Activated naive CD4-positive, alpha-beta T cell treated with anti-CD3 and anti-CD28 coated beads, Interleukin-2, amount 10 ng/mL, durations not matched to agents 7 days and 5 days (primary cell): ENCODE measurements around the gene HAUS7.
A peak's percentile ranks its signal among the peaks of the same experiment; 100 is the strongest.

Experiments
- CTCF ChIA-PET: fragments of 350-600 bp; sonication (Branson Sonifier 250); formaldehyde crosslinking; loops from one replicate; lab custom pipeline; 2021; ENCODE audit warnings: antibody characterized with exemption; lab: Charles Lee
- DNase-seq: peaks from one replicate; pipeline ENCODE4 v3.0.0-alpha.2; 2020
- H3K27ac Mint-ChIP-seq: one replicate; pipeline ENCODE4 v1.8.0; 2021; ENCODE audit warnings: mild to moderate bottlenecking, moderate library complexity, mixed read lengths
- H3K27me3 Mint-ChIP-seq: one replicate; pipeline ENCODE4 v1.8.0; 2021; ENCODE audit warnings: mild to moderate bottlenecking, mixed read lengths
- H3K36me3 Mint-ChIP-seq: one replicate; pipeline ENCODE4 v1.8.0; 2021; ENCODE audit warnings: mixed read lengths
- H3K4me1 Mint-ChIP-seq: one replicate; pipeline ENCODE4 v1.8.0; 2021; ENCODE audit warnings: mixed read lengths
- H3K4me3 Mint-ChIP-seq: one replicate; pipeline ENCODE4 v1.8.0; 2021; ENCODE audit warnings: mild to moderate bottlenecking, moderate library complexity, mixed read lengths
- H3K9me3 Mint-ChIP-seq: one replicate; pipeline ENCODE4 v1.8.0; 2021; ENCODE audit warnings: mixed read lengths

The HAUS7 gene

GRCh38 chrX:153470411-153471363 is at the start of gene HAUS7:
Gene HAUS7, minus strand, starts transcription at chrX:153470576. Its CDS starts 19 bp downstream, at chrX:153470557.
- Mint-ChIP-seq H3K27ac (peak within 1 kb of the TSS; percentile 87), H3K27me3 (peaks cover 16% of the 10 kb centered on the region), H3K9me3 (no peaks in the 10 kb centered on the region), H3K4me1 (peaks cover 28% of the 10 kb centered on the region), H3K36me3 (no peaks in the 10 kb centered on the region), H3K4me3 (peak within 1 kb of the TSS; percentile 79)
- DNase-seq, result peak; percentile 90
- CTCF ChIA-PET, result interaction anchor here (0.6 to 5.2 kb wide), 10 partner anchors 9 to 497 kb away, joined by 3 to 39 read pairs (median 3); partner anchors contain the start of gene CCNQ

DNA sequence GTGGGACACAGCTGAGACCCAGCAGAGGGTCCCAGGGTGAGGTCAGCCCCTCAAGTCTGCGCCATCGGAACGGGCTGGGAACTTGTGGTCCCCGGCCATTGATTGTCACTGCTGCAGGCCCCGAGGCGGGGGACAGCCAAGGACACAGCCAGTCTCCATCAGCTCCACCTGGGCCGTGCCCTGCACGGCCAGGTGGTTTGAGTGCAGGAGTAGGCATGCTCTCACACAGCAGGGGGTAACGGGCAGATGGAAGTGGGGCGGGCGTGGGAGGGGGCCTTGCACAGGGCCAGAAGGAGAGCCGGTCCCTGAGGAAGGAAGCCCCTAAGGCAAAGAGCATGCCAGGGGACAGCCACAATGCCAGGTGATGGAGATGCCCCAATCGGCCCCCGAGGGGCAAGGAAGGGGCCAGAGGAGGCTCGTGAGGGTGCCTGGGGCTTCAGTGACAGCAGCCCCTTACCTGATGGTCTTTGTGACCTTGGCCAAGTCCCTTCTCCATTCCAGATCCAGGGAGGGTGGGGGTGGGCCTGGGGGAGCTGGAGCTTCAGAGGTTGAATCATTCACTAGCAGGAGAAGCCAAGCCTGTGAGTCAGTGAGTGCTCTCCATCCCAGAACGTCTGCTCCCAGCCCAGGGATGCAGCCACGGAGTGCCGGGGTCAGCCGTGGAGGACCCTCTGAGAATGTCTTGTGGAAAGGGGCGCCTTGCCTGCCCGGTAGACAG is 49.4 kb upstream of the HAUS7 start:
- Mint-ChIP-seq H3K9me3 (no peaks in the 10 kb centered on the region), H3K36me3 (no peaks in the 10 kb centered on the region), H3K27ac (no peak overlapping the region), H3K27me3 (peaks cover 80% of the 10 kb centered on the region), H3K4me3 (no peak overlapping the region), H3K4me1 (peaks cover 7% of the 10 kb centered on the region)
- CTCF ChIA-PET, result no interaction called here
- DNase-seq, result no peak

GRCh38 chrX:153517946-153518834 is 47.8 kb upstream of the HAUS7 start:
- H3K4me3 Mint-ChIP-seq, result no peak overlapping the region
- no peak overlapping the region for H3K27ac Mint-ChIP-seq
- H3K36me3 Mint-ChIP-seq, result no peaks in the 10 kb centered on the region
- CTCF ChIA-PET, result no interaction called here
- no peaks in the 10 kb centered on the region for H3K9me3 Mint-ChIP-seq
- DNase-seq, result no peak
- H3K27me3 Mint-ChIP-seq, result peaks cover 79% of the 10 kb centered on the region
- peaks cover 7% of the 10 kb centered on the region for H3K4me1 Mint-ChIP-seq

- CTCF ChIA-PET, result no interaction called here
- Mint-ChIP-seq H3K4me3 (no peak within 1 kb of the TSS), H3K9me3 (no peaks in the 10 kb centered on the region), H3K27ac (no peak within 1 kb of the TSS), H3K27me3 (peaks cover 77% of the 10 kb centered on the region), H3K36me3 (no peaks in the 10 kb centered on the region), H3K4me1 (peaks cover 7% of the 10 kb centered on the region)
- no peak for DNase-seq
These were observed 47.0 kb upstream of the HAUS7 start, which contains the start of gene ATP2B3 for GRCh38 chrX:153517423-153517822. Gene ATP2B3, plus strand, starts transcription at chrX:153517642. Its CDS starts 18,606 bp downstream, at chrX:153536248.

- DNase-seq, result no peak
- Mint-ChIP-seq H3K4me1 (peaks cover 7% of the 10 kb centered on the region), H3K27ac (no peak overlapping the region), H3K4me3 (no peak overlapping the region), H3K36me3 (no peaks in the 10 kb centered on the region), H3K27me3 (peaks cover 64% of the 10 kb centered on the region), H3K9me3 (no peaks in the 10 kb centered on the region)
- CTCF ChIA-PET, result interaction anchor here (1.5 kb wide), 1 partner anchor 9 kb away, joined by 6 read pairs; no protein-coding TSS in a partner anchor
These were observed 45.7 kb upstream of the HAUS7 start for GRCh38 chrX:153516073-153516472.

DNA sequence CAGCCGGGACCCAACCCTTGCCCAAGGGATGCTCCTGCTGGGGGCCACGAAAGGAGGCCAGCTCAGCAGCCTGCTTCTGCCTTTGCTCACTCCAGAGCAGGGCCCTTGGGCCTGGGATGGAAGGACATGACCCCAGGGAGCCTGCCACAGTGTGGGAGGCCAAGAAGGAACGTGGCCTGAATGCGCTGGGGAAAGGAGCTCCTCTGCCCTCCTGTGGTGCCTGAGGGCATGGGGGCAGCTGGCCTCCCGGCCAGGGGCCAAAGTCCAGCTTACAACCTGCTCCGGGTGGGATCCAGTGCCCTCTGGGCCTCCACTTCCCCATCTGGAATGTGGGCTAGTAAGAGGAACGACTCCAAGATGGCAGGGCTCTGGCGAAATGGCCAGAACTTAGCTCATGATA is 45.1 kb upstream of the HAUS7 start:
- CTCF ChIA-PET, result interaction anchor here (1.5 kb wide), 1 partner anchor 9 kb away, joined by 6 read pairs; no protein-coding TSS in a partner anchor
- Mint-ChIP-seq H3K9me3 (no peaks in the 10 kb centered on the region), H3K4me1 (peaks cover 7% of the 10 kb centered on the region), H3K4me3 (no peak overlapping the region), H3K36me3 (no peaks in the 10 kb centered on the region), H3K27ac (no peak overlapping the region), H3K27me3 (peaks cover 57% of the 10 kb centered on the region)
- no peak for DNase-seq

DNA sequence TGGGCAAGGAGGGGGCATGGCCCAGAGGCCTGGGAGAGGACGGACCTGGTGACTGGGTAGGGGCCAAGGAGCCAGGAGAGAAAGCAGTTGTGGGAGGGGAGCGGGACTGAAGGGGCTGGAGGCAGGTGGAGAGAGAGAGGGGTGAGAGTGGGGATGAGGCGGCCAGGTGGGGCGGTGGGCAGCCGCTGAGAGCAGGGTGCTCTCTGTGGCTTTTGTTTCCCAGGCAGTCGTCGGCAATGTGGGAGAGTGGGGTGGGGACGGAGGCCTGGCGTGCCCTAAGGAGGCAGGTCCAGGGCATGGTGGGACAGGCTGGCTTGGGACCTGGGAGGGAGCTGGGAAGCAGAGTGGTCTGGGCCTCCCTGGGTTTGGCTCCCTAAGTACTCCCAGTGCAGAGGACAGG is 43.9 kb upstream of the HAUS7 start:
- Mint-ChIP-seq H3K4me3 (no peak overlapping the region), H3K27me3 (peaks cover 46% of the 10 kb centered on the region), H3K36me3 (no peaks in the 10 kb centered on the region), H3K27ac (no peak overlapping the region), H3K4me1 (peaks cover 7% of the 10 kb centered on the region), H3K9me3 (no peaks in the 10 kb centered on the region)
- no peak for DNase-seq
- CTCF ChIA-PET, result no interaction called here

GRCh38 chrX:153513265-153513664 is 42.9 kb upstream of the HAUS7 start:
- CTCF ChIA-PET, result no interaction called here
- Mint-ChIP-seq H3K36me3 (no peaks in the 10 kb centered on the region), H3K9me3 (no peaks in the 10 kb centered on the region), H3K27ac (no peak overlapping the region), H3K4me1 (peaks cover 4% of the 10 kb centered on the region), H3K4me3 (no peak overlapping the region), H3K27me3 (peaks cover 36% of the 10 kb centered on the region)
- no peak for DNase-seq

DNA sequence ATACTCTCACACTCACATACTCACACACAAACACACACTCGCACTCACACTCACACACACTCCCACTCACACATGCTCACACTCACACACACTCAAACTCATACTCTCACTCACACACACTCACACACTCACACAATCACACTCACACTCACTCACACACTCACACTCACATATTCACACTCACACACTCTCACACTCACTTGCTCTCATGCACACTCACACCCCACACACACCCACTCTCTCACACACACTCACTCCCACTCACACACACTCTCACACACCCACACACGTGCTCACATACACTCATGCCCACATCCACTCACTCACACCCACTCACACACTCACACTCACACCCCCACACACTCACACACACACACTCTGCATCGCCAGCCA is 42.1 kb upstream of the HAUS7 start:
- Mint-ChIP-seq H3K27me3 (peaks cover 33% of the 10 kb centered on the region), H3K9me3 (no peaks in the 10 kb centered on the region), H3K36me3 (no peaks in the 10 kb centered on the region), H3K4me3 (no peak overlapping the region), H3K27ac (no peak overlapping the region), H3K4me1 (peaks cover 4% of the 10 kb centered on the region)
- no peak for DNase-seq
- CTCF ChIA-PET, result no interaction called here

- no peak for DNase-seq
- peaks cover 29% of the 10 kb centered on the region for H3K27me3 Mint-ChIP-seq
- H3K27ac Mint-ChIP-seq, result no peak overlapping the region
- no peaks in the 10 kb centered on the region for H3K36me3 Mint-ChIP-seq
- peaks cover 4% of the 10 kb centered on the region for H3K4me1 Mint-ChIP-seq
- H3K4me3 Mint-ChIP-seq, result no peak overlapping the region
- CTCF ChIA-PET, result interaction anchor here (1.0 to 1.1 kb wide), 2 partner anchors 40 to 41 kb away, joined by 3 to 5 read pairs; partner anchors contain the start of gene HAUS7
- no peaks in the 10 kb centered on the region for H3K9me3 Mint-ChIP-seq
These were observed 41.6 kb upstream of the HAUS7 start for GRCh38 chrX:153511784-153512500.

DNA sequence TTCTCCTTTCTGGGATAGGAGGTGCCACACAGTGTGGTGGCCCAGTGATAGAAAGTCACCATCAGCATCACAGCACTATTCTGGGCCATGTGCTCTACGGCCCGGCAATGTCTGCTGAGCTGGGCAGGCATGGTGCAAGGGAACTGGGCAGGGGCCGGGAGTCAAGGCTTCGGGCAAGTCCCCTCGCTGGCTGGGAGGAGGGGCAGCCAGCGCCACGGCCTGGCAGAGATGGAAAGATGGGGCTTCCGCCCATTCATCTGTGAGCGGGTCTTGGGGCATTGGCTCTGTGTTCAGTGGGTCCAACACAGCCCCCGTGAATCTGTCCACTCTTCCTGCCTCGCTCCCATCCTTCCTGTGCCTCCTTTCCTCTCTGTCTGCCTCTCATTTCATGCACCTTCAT is 40.0 kb upstream of the HAUS7 start:
- Mint-ChIP-seq H3K27ac (no peak overlapping the region), H3K4me3 (no peak overlapping the region), H3K27me3 (peaks cover 13% of the 10 kb centered on the region), H3K9me3 (no peaks in the 10 kb centered on the region), H3K36me3 (no peaks in the 10 kb centered on the region), H3K4me1 (no peaks in the 10 kb centered on the region)
- CTCF ChIA-PET, result interaction anchor here (1.1 kb wide), 1 partner anchor 38 kb away, joined by 3 read pairs; no protein-coding TSS in a partner anchor
- DNase-seq, result no peak

GRCh38 chrX:153509592-153509991 is 39.2 kb upstream of the HAUS7 start:
- Mint-ChIP-seq H3K4me3 (no peak overlapping the region), H3K27me3 (peaks cover 5% of the 10 kb centered on the region), H3K27ac (no peak overlapping the region), H3K9me3 (no peaks in the 10 kb centered on the region), H3K36me3 (no peaks in the 10 kb centered on the region), H3K4me1 (no peaks in the 10 kb centered on the region)
- DNase-seq, result no peak
- CTCF ChIA-PET, result interaction anchor here (0.6 kb wide), 1 partner anchor 510 kb away, joined by 3 read pairs; no protein-coding TSS in a partner anchor
